Activated naive CD8-positive, alpha-beta T cell treated with anti-CD3 and anti-CD28 coated beads, Interleukin-2, amount 50 U/mL, for 24 hours (primary cell): ENCODE results near the gene MYB.
A peak's percentile ranks its signal among the peaks of the same experiment; 100 is the strongest.

Experiments used
- ATAC-seq: fragments of 150-1000 bp; cut with Tn5 transposase; one replicate; pipeline ENCODE4 v1.10.0; 2021
- DNase-seq: peaks from one replicate; pipeline ENCODE4 v3.0.0; 2021
- H3K27ac Mint-ChIP-seq: one replicate; pipeline ENCODE4 v1.8.0; 2021; ENCODE audit warnings: mild to moderate bottlenecking, mixed read lengths
- H3K27me3 Mint-ChIP-seq: one replicate; pipeline ENCODE4 v1.8.0; 2021; ENCODE audit warnings: mixed read lengths
- H3K36me3 Mint-ChIP-seq: one replicate; pipeline ENCODE4 v1.8.0; 2021; ENCODE audit warnings: low read depth, mixed read lengths
- H3K4me1 Mint-ChIP-seq: one replicate; pipeline ENCODE4 v1.8.0; 2021; ENCODE audit warnings: mixed read lengths
- H3K4me3 Mint-ChIP-seq: one replicate; pipeline ENCODE4 v1.8.0; 2021; ENCODE audit warnings: mild to moderate bottlenecking, moderate library complexity, mixed read lengths
- H3K9me3 Mint-ChIP-seq: one replicate; pipeline ENCODE4 v1.8.0; 2021; ENCODE audit warnings: mixed read lengths

The MYB gene

DNA sequence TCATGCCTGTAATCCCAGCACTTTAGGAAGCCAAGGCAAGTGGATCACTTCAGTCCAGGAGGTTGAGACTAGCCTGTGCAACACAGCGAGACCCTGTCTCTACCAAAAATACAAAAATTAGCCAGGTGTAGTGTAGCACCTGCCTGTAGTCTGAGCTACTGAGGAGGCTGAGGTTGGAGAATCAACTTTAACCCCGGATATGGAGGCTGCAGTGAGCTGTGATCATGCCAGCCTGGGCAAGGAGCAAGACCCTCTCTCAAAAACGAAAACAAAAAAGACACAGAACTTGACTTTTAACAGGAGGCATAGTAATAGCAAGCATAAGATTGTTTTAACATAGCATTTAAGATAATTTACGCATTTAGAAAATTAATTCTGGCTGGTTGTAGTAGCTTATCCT is 32.5 kb downstream of the MYB start:
- H3K4me1 Mint-ChIP-seq = peaks cover 39% of the 10 kb centered on the region
- peaks cover 53% of the 10 kb centered on the region for H3K36me3 Mint-ChIP-seq
- no peaks in the 10 kb centered on the region for H3K27me3 Mint-ChIP-seq
- no peak overlapping the region for H3K4me3 Mint-ChIP-seq
- no peaks in the 10 kb centered on the region for H3K9me3 Mint-ChIP-seq
- DNase-seq (no peak), ATAC-seq (no peak)
- H3K27ac Mint-ChIP-seq = no peak overlapping the region

GRCh38 chr6:135215160-135215559 is 34.1 kb downstream of the MYB start:
- no peaks in the 10 kb centered on the region for H3K27me3 Mint-ChIP-seq
- H3K9me3 Mint-ChIP-seq = no peaks in the 10 kb centered on the region
- ATAC-seq = no peak
- H3K36me3 Mint-ChIP-seq = peaks cover 50% of the 10 kb centered on the region
- no peak overlapping the region for H3K4me3 Mint-ChIP-seq
- DNase-seq = no peak
- peaks cover 29% of the 10 kb centered on the region for H3K4me1 Mint-ChIP-seq
- no peak overlapping the region for H3K27ac Mint-ChIP-seq

DNA sequence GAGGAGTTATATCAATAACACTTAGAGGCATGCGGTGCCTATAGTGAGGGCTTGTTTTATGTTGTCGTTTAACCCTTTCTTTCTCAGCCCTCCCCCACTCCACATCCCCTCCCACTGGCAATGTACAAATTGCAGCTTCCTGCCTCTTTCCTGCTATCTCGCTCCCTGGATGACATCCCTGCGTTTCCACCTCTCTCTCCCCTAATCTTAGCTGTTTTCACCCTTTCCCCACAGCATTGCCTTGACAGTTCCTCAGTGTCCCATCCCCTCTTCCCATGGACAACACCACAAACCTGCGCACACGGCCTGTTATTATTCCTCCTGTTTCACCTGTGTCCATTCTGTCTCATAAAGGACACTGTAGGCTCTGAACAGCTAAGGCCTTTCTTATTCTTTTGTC is 34.5 kb downstream of the MYB start:
- H3K27ac Mint-ChIP-seq = no peak overlapping the region
- H3K27me3 Mint-ChIP-seq = no peaks in the 10 kb centered on the region
- H3K9me3 Mint-ChIP-seq = no peaks in the 10 kb centered on the region
- peaks cover 46% of the 10 kb centered on the region for H3K36me3 Mint-ChIP-seq
- ATAC-seq = no peak
- H3K4me1 Mint-ChIP-seq = peaks cover 25% of the 10 kb centered on the region
- DNase-seq = no peak
- no peak overlapping the region for H3K4me3 Mint-ChIP-seq

DNA sequence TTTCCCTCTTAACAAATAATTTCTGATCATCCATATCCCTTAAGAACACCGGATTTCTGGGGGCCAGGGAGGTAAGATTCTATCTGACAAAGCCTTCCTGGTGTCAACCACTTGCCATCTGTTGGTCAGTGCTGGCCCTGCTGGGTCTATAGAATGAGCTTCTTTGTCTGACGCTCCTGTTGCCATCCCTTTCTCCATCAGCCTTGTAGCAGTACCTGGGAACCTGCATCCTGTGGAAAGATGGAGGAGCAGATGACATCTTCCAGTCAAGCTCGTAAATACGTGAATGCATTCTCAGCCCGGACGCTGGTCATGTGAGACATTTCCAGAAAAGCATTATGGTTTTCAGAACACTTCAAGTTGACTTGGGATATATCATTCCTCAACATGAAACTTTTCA is 36.6 kb downstream of the MYB start:
- H3K4me3 Mint-ChIP-seq = no peak overlapping the region
- peaks cover 7% of the 10 kb centered on the region for H3K4me1 Mint-ChIP-seq
- ATAC-seq (no peak), DNase-seq (no peak)
- H3K27me3 Mint-ChIP-seq = no peaks in the 10 kb centered on the region
- H3K27ac Mint-ChIP-seq = no peak overlapping the region
- no peaks in the 10 kb centered on the region for H3K9me3 Mint-ChIP-seq
- H3K36me3 Mint-ChIP-seq = peaks cover 32% of the 10 kb centered on the region

- DNase-seq (no peak), ATAC-seq (no peak)
- H3K27me3 Mint-ChIP-seq = no peaks in the 10 kb centered on the region
- no peak overlapping the region for H3K27ac Mint-ChIP-seq
- no peaks in the 10 kb centered on the region for H3K9me3 Mint-ChIP-seq
- H3K36me3 Mint-ChIP-seq = peaks cover 27% of the 10 kb centered on the region
- peaks cover 9% of the 10 kb centered on the region for H3K4me1 Mint-ChIP-seq
- no peak overlapping the region for H3K4me3 Mint-ChIP-seq
Measured at GRCh38 chr6:135219346-135219745, 38.2 kb downstream of the MYB start.

GRCh38 chr6:135221042-135221441 is 39.9 kb downstream of the MYB start:
- H3K4me1 Mint-ChIP-seq = peaks cover 9% of the 10 kb centered on the region
- H3K27ac Mint-ChIP-seq = no peak overlapping the region
- H3K27me3 Mint-ChIP-seq = no peaks in the 10 kb centered on the region
- H3K9me3 Mint-ChIP-seq = no peaks in the 10 kb centered on the region
- no peak for ATAC-seq
- H3K36me3 Mint-ChIP-seq = peaks cover 21% of the 10 kb centered on the region
- no peak for DNase-seq
- H3K4me3 Mint-ChIP-seq = no peak overlapping the region

GRCh38 chr6:135221505-135221904 is 40.4 kb downstream of the MYB start:
- Mint-ChIP-seq H3K4me3 (no peak overlapping the region), H3K27me3 (no peaks in the 10 kb centered on the region), H3K27ac (no peak overlapping the region), H3K4me1 (peaks cover 10% of the 10 kb centered on the region), H3K36me3 (peaks cover 21% of the 10 kb centered on the region), H3K9me3 (no peaks in the 10 kb centered on the region)
- ATAC-seq = no peak
- DNase-seq = no peak

- Mint-ChIP-seq H3K4me1 (peaks cover 21% of the 10 kb centered on the region), H3K27ac (no peak overlapping the region), H3K4me3 (no peak overlapping the region), H3K36me3 (peaks cover 17% of the 10 kb centered on the region), H3K27me3 (no peaks in the 10 kb centered on the region), H3K9me3 (no peaks in the 10 kb centered on the region)
- no peak for DNase-seq
- no peak for ATAC-seq
Measured at GRCh38 chr6:135222623-135223022, 41.5 kb downstream of the MYB start.

- DNase-seq (no peak), ATAC-seq (no peak)
- Mint-ChIP-seq H3K9me3 (no peaks in the 10 kb centered on the region), H3K36me3 (peaks cover 11% of the 10 kb centered on the region), H3K4me3 (peak overlapping the region; percentile 73), H3K4me1 (peaks cover 21% of the 10 kb centered on the region), H3K27ac (peak overlapping the region; percentile 74), H3K27me3 (no peaks in the 10 kb centered on the region)
Measured at GRCh38 chr6:135224037-135224647, 43.0 kb downstream of the MYB start.

GRCh38 chr6:135225911-135226310 is 44.8 kb downstream of the MYB start:
- Mint-ChIP-seq H3K27ac (no peak overlapping the region), H3K27me3 (no peaks in the 10 kb centered on the region), H3K4me1 (peaks cover 21% of the 10 kb centered on the region), H3K4me3 (no peak overlapping the region), H3K9me3 (no peaks in the 10 kb centered on the region), H3K36me3 (peaks cover 2% of the 10 kb centered on the region)
- DNase-seq (no peak), ATAC-seq (no peak)

DNA sequence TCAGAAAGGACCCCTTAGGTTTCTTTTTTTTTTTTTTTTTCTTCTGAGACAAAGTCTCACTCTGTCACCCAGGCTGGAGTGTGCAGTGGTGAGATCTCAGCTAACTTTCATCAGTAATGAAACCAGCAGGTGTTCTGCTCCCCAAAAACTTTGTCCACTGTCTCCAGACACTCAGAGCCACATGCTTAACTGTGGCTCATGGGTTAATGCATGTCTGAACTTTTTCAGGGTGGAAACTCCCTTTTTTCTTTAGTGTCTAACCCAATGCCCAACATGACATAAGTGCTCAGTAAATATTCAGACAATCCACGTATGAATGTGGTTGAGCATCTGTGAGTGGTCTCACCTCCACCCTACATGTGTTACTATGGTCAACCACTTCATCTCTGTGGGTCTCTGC is 45.4 kb downstream of the MYB start:
- peaks cover 24% of the 10 kb centered on the region for H3K4me1 Mint-ChIP-seq
- H3K9me3 Mint-ChIP-seq = no peaks in the 10 kb centered on the region
- ATAC-seq (no peak), DNase-seq (no peak)
- H3K4me3 Mint-ChIP-seq = no peak overlapping the region
- H3K27me3 Mint-ChIP-seq = no peaks in the 10 kb centered on the region
- H3K27ac Mint-ChIP-seq = no peak overlapping the region
- H3K36me3 Mint-ChIP-seq = peaks cover 2% of the 10 kb centered on the region

DNA sequence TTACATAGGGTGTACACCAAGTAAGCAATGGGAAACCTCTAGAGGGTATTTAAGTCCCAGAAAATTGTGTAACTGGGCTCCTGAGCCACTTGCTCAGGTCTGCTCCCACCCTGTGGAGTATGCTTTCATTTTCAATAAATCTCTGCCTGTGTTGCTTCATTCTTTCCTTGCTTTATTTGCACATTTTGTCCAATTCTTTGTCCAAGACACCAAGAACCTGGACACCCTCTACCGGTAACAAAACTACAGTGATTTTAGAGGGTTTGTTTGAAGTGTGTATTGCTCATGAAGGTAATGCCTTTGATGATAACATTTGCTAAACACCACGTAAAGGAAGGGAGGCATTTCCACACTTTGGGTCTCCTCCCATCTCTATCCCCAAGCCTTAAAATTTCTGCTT is 46.2 kb downstream of the MYB start:
- Mint-ChIP-seq H3K4me3 (no peak overlapping the region), H3K36me3 (no peaks in the 10 kb centered on the region), H3K9me3 (no peaks in the 10 kb centered on the region), H3K27ac (no peak overlapping the region), H3K4me1 (peaks cover 27% of the 10 kb centered on the region), H3K27me3 (no peaks in the 10 kb centered on the region)
- no peak for ATAC-seq
- DNase-seq = no peak

DNA sequence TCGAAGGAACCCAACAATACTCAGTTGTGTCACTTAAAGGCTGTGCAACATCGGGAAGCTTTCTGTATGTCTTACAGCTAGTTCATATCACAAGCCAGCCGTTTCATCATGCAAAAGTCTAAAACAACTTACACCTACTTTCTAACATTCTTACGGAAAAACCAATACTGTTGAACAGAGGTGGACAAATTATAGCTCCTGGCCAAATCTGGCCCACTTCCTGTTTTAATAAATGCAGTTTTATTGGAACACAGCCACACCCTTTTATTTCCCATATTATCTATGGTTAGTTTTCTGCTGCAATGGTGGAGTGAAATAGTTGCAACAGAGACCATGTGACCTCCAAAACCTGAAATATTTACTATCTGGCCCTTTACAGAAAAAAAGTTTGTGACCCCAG is 46.6 kb downstream of the MYB start:
- no peak overlapping the region for H3K4me3 Mint-ChIP-seq
- H3K9me3 Mint-ChIP-seq = no peaks in the 10 kb centered on the region
- ATAC-seq (no peak), DNase-seq (no peak)
- peaks cover 27% of the 10 kb centered on the region for H3K4me1 Mint-ChIP-seq
- no peak overlapping the region for H3K27ac Mint-ChIP-seq
- no peaks in the 10 kb centered on the region for H3K36me3 Mint-ChIP-seq
- no peaks in the 10 kb centered on the region for H3K27me3 Mint-ChIP-seq

DNA sequence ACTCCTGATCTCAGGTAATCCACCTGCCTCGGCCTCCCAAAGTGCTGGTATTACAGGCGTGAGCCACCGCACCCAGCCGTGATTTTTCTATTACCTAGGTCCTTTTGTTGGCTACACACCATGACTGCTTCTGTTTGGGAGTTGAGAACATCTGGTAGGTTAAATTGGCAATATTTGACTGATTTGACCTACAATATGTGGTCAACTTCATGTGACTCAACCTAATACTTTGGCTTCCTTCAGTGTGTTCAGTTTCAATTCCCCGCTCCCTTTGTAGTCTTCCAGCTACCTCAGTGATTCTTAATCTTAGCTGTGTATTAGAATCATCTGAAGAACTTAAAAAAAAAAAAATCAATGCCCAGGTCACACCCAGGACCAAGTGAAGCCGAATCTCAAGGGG is 47.4 kb downstream of the MYB start:
- no peak overlapping the region for H3K4me3 Mint-ChIP-seq
- no peaks in the 10 kb centered on the region for H3K36me3 Mint-ChIP-seq
- ATAC-seq (no peak), DNase-seq (no peak)
- peaks cover 24% of the 10 kb centered on the region for H3K4me1 Mint-ChIP-seq
- H3K9me3 Mint-ChIP-seq = no peaks in the 10 kb centered on the region
- no peak overlapping the region for H3K27ac Mint-ChIP-seq
- no peaks in the 10 kb centered on the region for H3K27me3 Mint-ChIP-seq

DNA sequence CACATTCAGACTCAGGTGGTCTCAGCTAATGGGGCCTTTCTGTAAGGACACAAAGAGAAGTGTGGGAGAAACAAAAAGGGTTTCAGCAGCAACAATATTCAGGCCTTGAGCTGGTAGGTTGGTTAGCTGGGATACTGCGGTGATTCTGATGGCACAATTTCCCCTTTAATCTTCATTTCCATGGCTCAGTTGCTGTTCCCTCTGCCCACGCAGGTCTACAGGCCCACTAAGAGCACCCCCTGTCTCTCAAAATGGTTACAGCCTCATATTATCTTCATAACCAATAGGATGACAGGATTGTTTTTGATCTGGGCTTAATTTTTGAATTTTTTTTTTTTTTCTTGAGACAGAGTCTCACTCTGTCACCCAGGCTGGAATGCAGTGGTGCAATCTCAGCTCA is 48.9 kb downstream of the MYB start:
- Mint-ChIP-seq H3K27ac (no peak overlapping the region), H3K36me3 (no peaks in the 10 kb centered on the region), H3K4me1 (peaks cover 23% of the 10 kb centered on the region), H3K27me3 (no peaks in the 10 kb centered on the region), H3K9me3 (no peaks in the 10 kb centered on the region), H3K4me3 (no peak overlapping the region)
- ATAC-seq (peak; percentile 15), DNase-seq (no peak)
